NCI-H2081 (cell line): Measurements from ENCODE around the gene RANBP10.
"Not testable (repeated sequence)": the region's sequence is repeated elsewhere in the genome, so short reads cannot be mapped to it uniquely, and the experiment has no call there.

Experiments used
- DNase-seq, 2 experiments: peaks; one replicate each; lab custom pipeline; 2025; lab: John Stamatoyannopoulos, UW

The RANBP10 gene

DNA sequence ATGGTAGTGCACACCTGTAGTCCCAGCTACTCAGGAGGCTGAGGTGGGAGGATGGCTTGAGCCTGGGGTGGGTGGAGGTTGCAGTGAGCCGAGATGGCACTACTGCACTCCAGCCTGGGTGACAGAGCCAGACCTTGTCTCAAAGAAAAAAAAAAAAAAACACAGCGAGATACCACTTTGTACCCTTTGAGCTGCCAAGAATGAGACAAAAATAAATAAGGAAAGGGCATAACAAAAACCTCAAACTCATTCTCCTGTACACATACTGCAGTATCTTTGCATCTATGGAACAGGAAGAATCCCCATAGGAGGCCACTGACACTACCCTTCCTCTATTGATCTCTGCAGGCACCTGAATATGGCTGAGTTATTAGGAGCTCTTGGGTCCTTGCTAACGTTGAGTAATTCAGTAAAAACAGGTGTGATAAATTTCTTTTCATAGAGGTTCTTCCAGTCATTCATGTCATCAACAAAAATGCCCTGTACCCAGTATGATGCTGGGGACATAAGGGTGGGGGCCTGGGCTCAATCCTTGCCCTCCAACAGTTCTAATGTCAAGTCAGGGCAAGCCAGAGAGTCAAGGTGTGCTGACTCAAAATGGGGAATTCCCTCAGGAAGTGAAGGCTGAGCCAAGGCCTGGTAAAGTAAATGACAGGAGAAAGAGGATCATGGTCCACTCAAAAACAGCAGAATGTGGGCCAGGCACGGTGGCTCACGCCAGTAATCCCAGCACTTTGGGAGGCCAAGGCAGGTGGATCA, 26.9 kb downstream of the RANBP10 start:
- DNase-seq: no peak

DNA sequence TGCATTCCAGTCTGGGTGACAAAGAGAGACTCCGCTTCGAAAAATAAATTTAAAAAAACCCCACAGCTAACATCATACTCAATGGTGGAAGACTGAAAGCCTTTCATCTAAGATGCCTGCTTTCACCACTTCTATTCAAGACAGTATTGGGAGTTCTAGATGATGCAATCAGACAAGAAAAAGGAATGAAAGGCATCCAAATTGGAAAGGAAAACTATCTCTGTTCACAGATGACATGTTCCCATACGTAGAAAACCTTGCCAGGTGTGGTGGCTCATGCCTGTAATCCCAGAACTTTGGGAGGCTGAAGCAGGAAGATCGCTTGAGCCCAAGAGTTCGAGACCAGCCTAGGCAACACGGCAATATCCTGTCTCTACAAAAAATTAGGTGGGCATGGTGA, 31.1 kb downstream of the RANBP10 start:
- DNase-seq: no peak

DNA sequence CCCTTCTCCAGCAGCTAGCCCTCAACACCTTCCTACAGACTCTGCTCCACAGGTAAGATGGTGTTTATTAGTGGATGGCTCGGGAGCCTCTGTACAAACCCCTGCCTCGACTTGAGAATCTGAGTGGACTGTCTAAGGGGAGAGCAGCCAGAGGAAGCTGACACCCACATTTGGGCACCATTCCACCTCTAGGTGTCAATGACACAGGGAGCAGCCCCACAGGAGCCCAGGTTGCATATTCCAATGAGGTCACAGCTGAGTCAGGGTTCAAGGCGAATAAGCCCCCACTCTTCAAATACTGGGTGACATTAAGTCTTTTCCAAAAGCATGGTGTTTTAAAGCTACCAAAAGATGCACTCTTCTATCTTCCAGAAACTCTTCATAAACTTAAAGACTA, 31.9 kb downstream of the RANBP10 start:
- no peak for DNase-seq

DNA sequence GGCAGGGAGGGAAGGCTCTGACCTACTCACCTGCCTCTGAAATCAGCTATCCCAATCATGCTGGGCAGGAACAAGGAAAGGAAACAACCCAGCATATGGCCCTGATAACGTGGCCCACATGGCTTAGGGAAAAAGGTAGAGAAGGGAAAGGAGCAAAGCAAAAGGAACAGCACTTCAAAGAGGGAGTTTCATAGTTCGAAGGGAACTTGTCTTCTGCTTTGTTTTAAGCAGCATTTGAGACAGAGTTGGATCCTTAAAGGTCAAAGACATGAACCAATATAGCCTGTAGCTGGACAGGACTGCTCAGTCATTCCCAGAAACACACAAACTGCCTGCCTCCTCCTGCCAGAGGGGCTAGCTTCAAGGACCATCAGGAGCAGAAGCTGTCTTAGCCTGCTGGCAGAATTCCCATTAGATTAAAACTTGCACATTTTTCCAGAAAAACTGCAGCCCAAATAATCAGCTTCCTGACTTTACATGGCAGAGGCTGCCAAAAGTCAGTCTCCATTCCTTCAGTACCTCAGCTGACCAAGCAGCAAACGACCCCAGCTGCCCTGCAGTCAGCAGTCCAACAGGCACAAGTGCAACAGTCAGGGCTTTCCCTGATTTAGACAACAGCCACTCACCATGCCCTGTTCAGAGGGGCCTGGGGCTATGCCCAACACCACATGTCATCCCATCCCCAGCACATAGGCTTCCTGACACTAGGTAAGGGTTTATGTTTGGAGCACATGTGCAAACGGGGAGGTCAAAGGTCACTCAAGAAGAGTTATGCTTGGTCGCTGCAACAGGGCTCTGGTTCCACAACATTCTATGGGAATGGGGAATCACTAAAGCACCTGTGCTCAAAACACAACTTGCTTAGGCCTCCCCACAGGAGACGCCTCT, 32.5 kb downstream of the RANBP10 start:
- DNase-seq: no peak

DNA sequence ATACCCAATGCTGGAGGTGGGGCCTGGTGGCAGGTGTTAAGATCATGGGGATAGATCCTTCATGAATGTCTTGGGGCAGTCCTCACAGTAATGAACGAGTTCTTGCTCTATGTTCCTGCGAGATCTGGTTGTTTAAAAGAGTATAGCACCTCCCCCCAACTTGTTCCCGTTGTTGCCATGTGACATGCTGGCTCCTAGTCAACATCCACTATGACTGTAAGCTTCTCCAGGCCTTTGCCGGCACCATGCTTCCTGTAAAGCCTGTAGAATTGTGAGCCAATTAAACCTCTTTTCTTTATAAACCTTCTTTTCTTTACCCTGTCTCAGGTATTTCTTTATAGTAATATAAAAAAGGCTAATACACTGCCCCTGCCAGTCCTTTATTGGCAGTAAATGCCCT, 33.3 kb downstream of the RANBP10 start:
- no peak for DNase-seq

DNA sequence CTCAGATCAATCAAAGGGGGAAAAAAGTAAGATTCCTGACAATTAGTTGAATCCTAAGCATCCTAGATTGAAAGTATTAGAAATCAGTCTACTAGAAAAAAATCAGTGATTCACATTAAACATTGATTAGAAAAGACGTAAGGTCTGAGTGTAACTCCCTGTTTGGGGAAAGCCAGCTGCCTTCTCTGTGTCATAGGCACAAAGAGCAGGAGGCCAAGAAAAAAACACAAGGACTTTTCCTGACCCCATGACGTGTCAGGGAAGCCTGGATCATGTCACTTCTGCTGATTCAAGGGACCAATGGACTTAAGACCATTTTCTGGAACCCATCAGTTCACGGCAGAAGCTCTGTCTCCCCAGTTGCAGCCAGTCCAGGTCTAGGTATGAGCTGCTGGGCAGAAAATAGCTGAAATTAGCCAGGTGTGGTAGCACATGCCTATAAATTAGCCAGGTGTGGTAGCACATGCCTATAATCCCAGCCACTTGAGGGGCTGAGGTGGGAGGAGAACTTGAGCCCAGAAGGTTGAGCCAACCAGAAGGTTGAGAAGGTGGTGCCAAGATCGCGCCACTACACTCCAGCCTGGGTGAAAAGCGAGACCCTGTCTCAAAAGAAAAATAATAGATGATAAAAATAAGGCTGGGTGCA, 35.9 kb downstream of the RANBP10 start:
- no peak for DNase-seq

DNA sequence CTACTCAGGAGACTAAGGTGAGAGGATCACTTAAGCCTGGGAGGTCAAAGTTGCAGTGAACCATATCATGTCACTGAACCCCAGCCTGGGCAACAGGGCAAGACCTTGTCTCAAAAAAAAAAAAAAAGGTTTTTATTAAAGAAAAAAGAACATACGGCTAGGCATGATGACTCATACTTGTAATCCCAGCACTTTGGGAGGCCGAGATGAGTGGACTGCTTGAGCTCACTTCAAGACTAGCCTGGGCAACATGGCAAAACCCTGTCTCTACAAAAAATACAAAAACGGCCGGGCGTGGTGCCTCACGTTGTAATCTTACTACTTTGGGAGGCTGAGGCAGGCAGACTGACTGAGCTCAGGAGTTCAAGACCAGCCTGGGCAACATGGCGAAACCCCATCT, 38.4 kb downstream of the RANBP10 start:
- DNase-seq: no peak

DNA sequence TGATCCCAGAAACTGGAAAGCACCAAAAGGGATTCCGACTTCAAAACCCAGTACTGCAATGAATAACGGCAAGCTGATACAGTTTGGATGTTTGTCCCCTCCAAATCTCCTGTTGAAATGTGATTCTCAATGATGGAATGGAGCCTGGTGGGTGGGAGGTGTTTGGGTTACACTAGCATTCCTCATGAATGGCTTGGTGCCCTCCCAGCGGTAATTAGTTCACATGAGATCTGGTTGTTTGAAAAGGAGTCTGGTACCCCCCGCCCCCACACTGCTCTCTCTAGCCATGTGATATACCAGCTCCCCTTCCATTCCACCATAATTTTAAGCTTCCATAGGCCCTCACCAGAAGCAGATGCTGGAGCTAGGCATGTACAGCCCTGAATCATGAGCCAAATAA, 40.1 kb downstream of the RANBP10 start:
- no peak for DNase-seq

DNA sequence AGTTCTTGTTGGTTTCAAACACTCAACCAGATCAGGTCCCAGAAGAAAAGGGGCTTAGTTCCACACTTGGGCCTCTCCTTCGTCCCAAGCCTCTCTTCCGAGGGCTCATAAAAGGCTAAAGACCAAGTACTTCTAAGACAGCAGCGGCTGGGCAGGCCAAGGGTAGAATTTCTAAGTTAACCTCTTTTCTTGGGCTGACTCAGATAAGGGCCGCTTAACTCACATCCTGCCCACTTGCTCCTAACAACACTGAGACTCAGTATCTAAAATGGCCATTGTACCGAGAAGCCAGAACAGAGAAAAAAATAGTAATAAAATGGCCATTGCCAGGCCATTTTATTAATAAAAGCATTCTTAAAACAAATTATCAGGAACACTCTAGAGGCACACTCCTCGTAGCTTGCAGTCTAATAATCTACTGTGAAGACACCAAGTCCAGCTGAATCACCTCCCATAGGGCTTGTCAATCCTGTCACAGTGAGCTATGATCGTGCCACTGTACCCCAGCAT, 42.1 kb downstream of the RANBP10 start:
- no peak for DNase-seq

DNA sequence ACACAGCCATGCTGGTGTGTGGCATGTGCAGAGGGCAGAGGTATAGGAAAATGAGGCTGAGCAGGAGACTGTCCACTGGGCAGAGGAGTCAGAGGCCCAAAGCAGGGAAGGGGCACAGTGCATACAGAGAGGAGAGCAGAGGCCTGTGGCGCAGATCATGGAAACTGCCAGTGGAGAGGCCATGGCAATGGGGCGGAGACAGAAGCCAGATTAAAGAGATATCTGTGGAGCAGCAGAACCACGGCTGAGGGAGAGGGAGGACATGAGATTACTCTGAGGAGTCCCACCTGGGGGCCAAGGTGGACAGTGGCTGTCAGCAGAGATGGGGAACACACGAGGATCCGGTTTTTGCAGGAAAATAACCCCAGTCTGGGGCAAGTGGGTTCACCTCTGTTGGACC, 43.3 kb downstream of the RANBP10 start:
- DNase-seq: no peak

DNA sequence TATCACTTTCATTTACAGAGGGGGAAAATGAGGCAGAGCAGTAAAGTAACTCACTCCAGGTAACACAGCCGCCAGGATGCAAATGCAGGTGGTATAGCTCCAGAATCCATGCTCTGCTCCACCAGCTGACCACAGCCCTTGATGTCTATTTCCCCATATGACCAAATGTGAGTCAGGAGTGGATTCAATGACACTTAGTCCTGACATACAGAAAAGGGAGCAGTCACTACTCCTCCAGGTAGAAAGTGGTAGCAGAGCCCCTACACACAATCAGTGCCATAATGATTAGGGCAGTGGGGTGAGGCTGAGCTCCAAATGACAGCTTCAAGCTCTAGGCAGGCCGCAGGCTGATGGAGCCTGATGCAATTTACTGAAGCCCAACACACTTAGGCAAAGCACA, 44.0 kb downstream of the RANBP10 start:
- DNase-seq: no peak

DNA sequence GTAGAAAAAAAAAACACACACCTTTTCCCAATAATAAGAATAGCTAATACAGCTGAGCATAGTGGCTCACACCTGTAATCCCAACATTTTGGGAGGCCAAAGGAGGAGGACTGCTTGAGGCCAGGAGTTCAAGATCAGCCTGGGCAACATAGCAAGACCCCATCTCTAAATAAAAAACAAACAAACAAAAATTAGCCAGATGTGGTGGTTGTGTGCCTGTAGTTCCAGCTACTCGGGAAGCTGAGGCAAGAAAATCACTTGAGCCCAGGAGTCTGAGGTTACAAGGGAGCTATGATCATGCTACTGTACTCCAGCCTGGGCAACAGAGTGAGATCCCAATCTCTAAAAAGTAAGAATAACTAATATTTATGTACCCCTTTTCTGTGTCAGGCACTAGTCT, 44.4 kb downstream of the RANBP10 start:
- no peak for DNase-seq

DNA sequence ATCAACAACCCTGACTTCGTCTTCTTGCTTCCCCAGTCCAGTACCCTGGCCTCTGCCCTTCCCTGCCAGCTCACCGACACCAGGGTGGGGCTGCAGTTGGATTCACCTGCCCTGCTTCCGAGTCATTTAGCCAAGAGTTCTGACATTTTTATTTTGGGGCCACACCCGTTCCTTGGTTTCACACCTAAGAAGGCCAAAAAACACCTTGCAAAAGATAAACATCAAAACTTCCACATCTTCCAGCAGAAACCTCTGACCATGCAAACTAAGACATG, 45.5 kb downstream of the RANBP10 start:
- no peak for DNase-seq

DNA sequence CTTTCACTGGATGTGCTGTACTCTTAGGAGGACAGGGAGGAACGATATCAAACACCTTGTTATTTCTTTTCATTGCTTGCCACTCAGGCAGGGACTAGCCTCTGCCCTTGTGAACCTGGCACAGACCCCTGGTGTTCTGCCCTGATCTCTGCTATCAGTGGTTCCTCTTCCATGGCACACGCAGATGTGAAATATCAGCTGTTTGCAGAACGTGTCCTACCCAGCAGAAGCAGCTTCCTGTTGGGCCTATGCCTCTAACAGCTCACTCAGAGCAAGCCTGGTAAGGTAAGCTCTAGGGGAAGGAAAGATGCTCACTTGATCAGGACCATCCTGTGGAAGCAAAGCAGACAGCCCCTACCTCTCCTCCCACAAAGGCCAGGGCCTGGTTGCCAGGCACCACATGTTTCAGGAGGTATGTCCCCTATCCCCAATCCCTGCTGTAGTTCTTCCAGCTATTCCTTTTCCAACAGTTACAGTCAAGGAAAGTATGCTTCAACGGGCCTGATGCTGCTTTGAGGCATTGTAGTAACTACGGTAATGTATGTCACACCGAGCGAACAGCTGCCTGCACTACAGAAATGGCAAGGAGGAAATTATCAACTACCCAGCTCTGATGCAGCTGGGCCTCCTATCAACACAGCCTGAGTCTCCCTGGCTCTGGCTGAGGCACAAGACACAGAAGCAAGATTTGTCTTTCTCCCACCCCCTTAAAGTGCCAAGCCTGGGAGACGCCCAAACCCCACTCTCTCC, 46.0 kb downstream of the RANBP10 start:
- no peak for DNase-seq

DNA sequence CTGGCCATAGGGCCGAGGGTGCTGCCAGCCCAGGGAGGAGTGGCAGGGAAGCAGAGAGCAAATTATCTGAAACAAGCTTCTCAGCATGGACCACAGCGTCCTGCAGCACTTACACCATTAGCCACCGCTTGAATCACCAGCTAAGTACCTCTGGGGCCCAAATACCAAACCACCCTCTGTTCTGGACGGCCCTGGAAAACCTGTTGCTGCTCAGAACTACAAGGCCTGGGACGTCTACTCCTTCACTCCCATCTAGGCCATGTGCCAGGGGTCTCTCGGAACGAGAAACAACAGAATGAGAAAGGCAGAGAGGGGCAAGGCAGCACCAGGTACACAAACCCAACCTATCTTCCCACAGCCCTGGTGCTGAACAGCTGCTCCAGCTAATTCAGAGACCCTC, 47.4 kb downstream of the RANBP10 start:
- DNase-seq: no peak

DNA sequence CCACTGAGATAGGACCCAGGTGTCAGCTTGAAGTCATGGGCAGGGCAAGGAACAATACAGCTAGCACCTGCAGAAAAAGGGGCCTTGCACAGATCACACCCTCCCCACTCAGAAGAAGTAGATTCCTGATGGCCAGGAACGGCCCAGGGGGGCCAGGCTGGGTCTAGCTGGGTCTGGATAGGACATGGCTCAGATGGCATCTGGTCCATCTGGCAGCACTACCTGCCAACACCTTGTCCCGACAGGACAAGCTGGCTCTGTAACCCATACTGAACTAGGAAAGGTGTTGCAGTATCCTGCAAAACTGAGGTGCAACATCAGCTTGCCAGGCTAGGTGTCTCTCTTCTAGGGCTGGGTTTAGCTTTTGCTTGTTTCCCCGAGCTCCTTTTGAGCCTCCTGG, 48.4 kb downstream of the RANBP10 start:
- DNase-seq: no peak

DNA sequence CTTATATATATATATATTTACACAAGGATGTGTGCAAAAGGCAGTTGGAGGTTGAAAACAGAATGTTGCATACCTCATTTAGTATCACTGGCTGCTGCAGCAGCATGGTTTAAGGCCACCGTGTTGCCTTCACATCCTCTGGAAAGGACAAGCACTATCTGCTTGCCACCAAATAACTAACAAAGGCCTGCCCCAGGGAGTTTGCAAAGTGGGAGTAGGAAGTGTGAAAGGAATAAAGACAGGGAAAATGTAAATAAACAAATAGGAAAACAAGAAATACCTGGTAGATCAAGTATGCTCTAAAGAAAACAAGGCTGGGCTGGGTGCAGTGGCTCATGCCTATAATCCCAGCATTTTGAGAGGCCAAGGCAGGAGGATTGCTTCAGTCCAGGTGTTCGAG, 53.7 kb downstream of the RANBP10 start:
- no peak for DNase-seq

DNA sequence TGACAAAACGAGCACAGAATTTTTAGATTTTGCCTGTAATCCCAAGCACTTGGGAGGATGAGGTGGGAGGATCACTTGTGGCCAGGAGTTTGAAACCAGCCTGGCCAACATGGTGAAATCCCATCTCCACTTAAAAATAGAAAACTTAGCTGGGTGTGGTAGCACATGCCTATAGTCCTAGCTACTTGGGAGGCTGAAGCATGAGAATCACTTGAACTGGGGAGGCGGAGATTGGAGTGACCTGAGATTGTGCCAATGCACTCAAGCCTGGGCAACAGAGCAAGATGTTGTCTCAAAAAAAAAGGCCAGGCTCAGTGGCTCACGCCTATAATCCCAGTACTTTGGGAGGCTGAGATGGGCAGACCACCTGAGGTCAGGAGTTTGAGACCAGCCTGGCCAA, 55.0 kb downstream of the RANBP10 start:
- not testable (repeated sequence) for DNase-seq

DNA sequence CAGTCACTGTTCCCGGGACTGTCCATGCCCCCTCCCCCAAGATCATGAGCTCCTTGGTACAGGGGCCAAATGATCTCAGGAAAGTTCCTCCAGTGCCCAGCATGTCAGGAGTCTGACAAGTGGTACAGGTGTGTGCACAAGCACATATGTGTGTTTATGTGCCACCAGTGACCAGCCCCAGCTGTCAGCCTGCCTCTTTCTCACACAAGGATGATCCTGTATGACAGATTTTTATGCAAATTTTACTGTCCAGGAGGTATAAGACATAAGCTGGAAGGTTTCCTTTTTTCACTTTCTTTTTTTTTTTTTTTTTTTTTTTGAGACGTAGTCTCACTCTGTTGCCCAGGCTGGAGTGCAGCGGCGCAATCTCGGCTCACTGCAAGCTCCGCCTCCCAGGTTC, 55.9 kb downstream of the RANBP10 start:
- no peak for DNase-seq

DNA sequence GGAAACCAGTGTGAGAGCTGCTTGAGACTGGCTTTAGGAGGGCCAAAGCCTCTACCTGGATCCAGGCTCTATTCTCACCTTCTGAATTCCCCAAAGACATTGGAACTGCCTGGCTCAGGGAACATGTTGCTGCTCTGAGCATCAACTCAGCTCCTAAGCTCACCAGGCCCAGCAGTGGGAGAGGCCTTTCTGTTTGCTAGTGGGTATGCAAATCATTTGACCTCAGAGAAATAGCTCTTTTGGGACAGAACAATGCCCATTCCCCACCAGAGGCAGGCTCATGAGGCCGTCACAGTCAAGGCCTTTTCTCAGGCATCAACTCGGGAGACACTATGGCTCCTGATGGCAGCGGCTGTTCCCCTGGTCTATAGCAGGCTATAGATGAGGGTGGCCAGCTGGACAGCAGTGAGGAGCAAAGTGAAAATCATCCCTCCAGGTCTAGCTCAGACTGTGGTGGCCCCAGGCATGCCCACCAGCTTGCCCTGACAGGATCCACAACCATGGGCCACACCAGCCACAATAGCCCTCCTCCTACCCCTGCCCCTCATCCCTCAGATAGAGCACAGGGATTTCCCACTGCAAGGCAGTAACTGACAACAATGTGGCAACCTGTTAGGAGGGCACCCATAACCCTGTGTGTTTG, 56.8 kb downstream of the RANBP10 start:
- DNase-seq: no peak

DNA sequence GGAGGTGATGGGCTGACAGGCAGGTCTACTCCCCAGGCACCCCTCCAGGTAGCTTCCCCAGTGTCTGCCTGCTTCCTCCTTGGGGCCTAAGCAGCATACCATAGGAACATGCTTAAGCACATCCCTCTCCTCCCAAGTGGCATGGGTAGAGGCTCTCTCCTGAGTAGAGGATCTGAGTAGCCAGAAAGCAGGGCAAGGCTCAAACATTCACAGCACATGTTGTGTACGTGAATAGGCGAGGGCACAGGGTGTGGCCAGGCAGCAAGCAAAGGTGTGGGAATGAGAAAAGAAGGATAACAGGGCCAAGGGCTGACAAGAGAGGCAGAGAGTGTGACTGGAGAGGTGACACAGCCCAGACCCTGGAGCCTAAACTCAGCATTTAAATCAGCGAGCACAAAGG, 57.5 kb downstream of the RANBP10 start:
- no peak for DNase-seq

DNA sequence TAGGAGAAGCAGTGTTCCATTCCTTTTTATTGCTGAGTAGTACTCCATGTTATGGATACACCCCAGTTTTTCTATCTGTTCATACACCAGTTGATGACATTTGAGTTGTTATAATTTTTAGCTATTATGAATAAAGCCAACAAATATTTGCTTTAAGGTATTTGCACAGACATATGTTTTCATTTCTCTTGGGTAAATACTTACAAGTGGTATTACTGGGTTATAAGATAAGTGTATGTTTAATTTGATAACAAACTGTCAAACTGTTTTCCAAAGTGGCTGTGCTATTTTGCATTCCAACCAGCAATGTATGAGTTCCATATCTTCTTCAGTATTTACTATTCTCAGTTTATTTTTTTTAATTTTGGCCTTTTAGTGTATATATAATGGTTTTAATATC, 59.5 kb downstream of the RANBP10 start:
- no peak for DNase-seq
